ENCODE measurements around the gene SURF2. TPM values are rescaled to one million over a fixed set of nuclear protein-coding genes. Genes with fewer than 3 reads are reported as not detected.
A peak's percentile ranks its signal among the peaks of the same experiment; 100 is the strongest.

Gene SURF2
- total and polyA plus RNA-seq, 5 experiments from 2014 or later = 22.8 to 52.0 (median 39.8) TPM

GRCh38 chr9:133348718-133349573 is 7.4 kb upstream of the SURF2 start:
- H3K4me1 Mint-ChIP-seq = peaks cover 20 to 50% (median 42%) of the 10 kb centered on the region in 4 donors

GRCh38 chr9:133349965-133350616 is 6.3 kb upstream of the SURF2 start:
- ATAC-seq (no peak), DNase-seq (no peak)
- Mint-ChIP-seq H3K4me1 (peaks cover 20 to 54% (median 48%) of the 10 kb centered on the region in 4 donors), H3K9me3 (no peaks in the 10 kb centered on the region), H3K36me3 (peaks cover 0 to 53% (median 21%) of the 10 kb centered on the region in 3 donors), H3K27me3 (no peaks in the 10 kb centered on the region), H3K27ac (peak overlapping the region in 5 of 10 donors; percentile 44 to 97 (median 54)), H3K4me3 (peak overlapping the region in 9 of 10 donors; percentile 16 to 100 (median 44))
- POLR2A ChIA-PET = interaction anchor here (1.0 to 7.4 kb wide), 6 partner anchors 10 to 25 kb away, joined by 3 to 106 read pairs (median 7); partner anchors contain the start of genes STKLD1, SURF4 and SURF6

More at GRCh38 chr9:133348718-133349573, 7.4 kb upstream of the SURF2 start:
- Mint-ChIP-seq H3K4me3 (peak overlapping the region; percentile 97 to 100 (median 99)), H3K27me3 (no peaks in the 10 kb centered on the region), H3K9me3 (no peaks in the 10 kb centered on the region), H3K36me3 (peaks cover 0 to 64% (median 21%) of the 10 kb centered on the region in 3 donors), H3K27ac (peak overlapping the region; percentile 95 to 99 (median 98))
- POLR2A ChIA-PET = interaction anchor here (0.5 to 7.4 kb wide), 13 partner anchors 8 to 812 kb away, joined by 3 to 106 read pairs (median 4); partner anchors contain the start of genes STKLD1, SURF1, SURF2 and SURF4
- no peak for ATAC-seq
- DNase-seq = no peak

- peaks cover 20 to 54% (median 45%) of the 10 kb centered on the region in 4 donors for H3K4me1 Mint-ChIP-seq
- DNase-seq (no peak), ATAC-seq (no peak)
- peaks cover 0 to 50% (median 21%) of the 10 kb centered on the region in 3 donors for H3K36me3 Mint-ChIP-seq
- H3K27me3 Mint-ChIP-seq = no peaks in the 10 kb centered on the region
- POLR2A ChIA-PET = interaction anchor here (1.4 to 7.4 kb wide), 3 partner anchors 15 to 22 kb away, joined by 3 to 106 read pairs (median 17); partner anchors contain the start of genes STKLD1, SURF4 and SURF6
- no peaks in the 10 kb centered on the region for H3K9me3 Mint-ChIP-seq
- H3K4me3 Mint-ChIP-seq = no peak overlapping the region
- peak overlapping the region in 1 of 10 donors; percentile 29 for H3K27ac Mint-ChIP-seq
Observed at GRCh38 chr9:133351526-133351907, 4.8 kb upstream of the SURF2 start.

GRCh38 chr9:133351908-133352634 is 4.3 kb upstream of the SURF2 start:
- POLR2A ChIA-PET = interaction anchor here (1.3 to 7.4 kb wide), 3 partner anchors 14 to 21 kb away, joined by 3 to 106 read pairs (median 17); partner anchors contain the start of genes STKLD1 and SURF4
- Mint-ChIP-seq H3K36me3 (peaks cover 0 to 50% (median 21%) of the 10 kb centered on the region in 3 donors), H3K4me3 (peak overlapping the region in 1 of 10 donors; percentile 25), H3K9me3 (no peaks in the 10 kb centered on the region), H3K4me1 (peaks cover 18 to 50% (median 40%) of the 10 kb centered on the region in 4 donors), H3K27ac (peak overlapping the region in 1 of 10 donors; percentile 75), H3K27me3 (no peaks in the 10 kb centered on the region)
- ATAC-seq = no peak
- peak in 2 of 10 donors; percentile 24 to 33 for DNase-seq

- peaks cover 17 to 54% (median 42%) of the 10 kb centered on the region in 4 donors for H3K4me1 Mint-ChIP-seq
- peak overlapping the region in 1 of 10 donors; percentile 28 for H3K4me3 Mint-ChIP-seq
- DNase-seq = no peak
- H3K27ac Mint-ChIP-seq = peak overlapping the region in 3 of 10 donors; percentile 66 to 87 (median 84)
- H3K36me3 Mint-ChIP-seq = peaks cover 0 to 53% (median 21%) of the 10 kb centered on the region in 3 donors
- POLR2A ChIA-PET = interaction anchor here (1.3 to 7.4 kb wide), 2 partner anchors 19 to 20 kb away, joined by 3 to 106 read pairs; partner anchors contain the start of genes STKLD1 and SURF4
- H3K9me3 Mint-ChIP-seq = no peaks in the 10 kb centered on the region
- ATAC-seq = no peak
- no peaks in the 10 kb centered on the region for H3K27me3 Mint-ChIP-seq
Observed at GRCh38 chr9:133352635-133353340, 3.6 kb upstream of the SURF2 start.

GRCh38 chr9:133353548-133353947 is 2.8 kb upstream of the SURF2 start:
- ATAC-seq = no peak
- H3K36me3 Mint-ChIP-seq = peaks cover 0 to 53% (median 20%) of the 10 kb centered on the region in 3 donors
- POLR2A ChIA-PET = interaction anchor here (1.3 to 7.8 kb wide), 2 partner anchors 19 to 20 kb away, joined by 3 to 143 read pairs; no protein-coding TSS in a partner anchor
- no peaks in the 10 kb centered on the region for H3K27me3 Mint-ChIP-seq
- H3K9me3 Mint-ChIP-seq = no peaks in the 10 kb centered on the region
- H3K4me1 Mint-ChIP-seq = peaks cover 18 to 58% (median 43%) of the 10 kb centered on the region in 4 donors
- H3K27ac Mint-ChIP-seq = peak overlapping the region in 2 of 10 donors; percentile 53 to 87
- no peak for DNase-seq
- H3K4me3 Mint-ChIP-seq = peak overlapping the region in 3 of 10 donors; percentile 24 to 83 (median 54)

GRCh38 chr9:133354766-133355165 is 1.6 kb upstream of the SURF2 start:
- peaks cover 0 to 46% (median 18%) of the 10 kb centered on the region in 3 donors for H3K36me3 Mint-ChIP-seq
- POLR2A ChIA-PET = interaction anchor here (1.0 to 7.8 kb wide), 5 partner anchors 8 to 324 kb away, joined by 3 to 143 read pairs (median 15); partner anchors contain the start of genes GTF3C5 and SURF6
- no peak for DNase-seq
- no peaks in the 10 kb centered on the region for H3K9me3 Mint-ChIP-seq
- H3K4me3 Mint-ChIP-seq = peak overlapping the region; percentile 22 to 93 (median 86)
- H3K4me1 Mint-ChIP-seq = peaks cover 19 to 53% (median 35%) of the 10 kb centered on the region in 4 donors
- H3K27ac Mint-ChIP-seq = peak overlapping the region in 8 of 10 donors; percentile 14 to 93 (median 44)
- no peak for ATAC-seq
- no peaks in the 10 kb centered on the region for H3K27me3 Mint-ChIP-seq

- DNase-seq (no peak), ATAC-seq (peak; percentile 48 to 53)
- POLR2A ChIA-PET = interaction anchor here (0.7 to 7.8 kb wide), 18 partner anchors 8 to 325 kb away, joined by 3 to 143 read pairs (median 7); partner anchors contain the start of genes CACFD1, GTF3C5, MED22 and RPL7A
- no peaks in the 10 kb centered on the region for H3K27me3 Mint-ChIP-seq
- peaks cover 0 to 42% (median 9%) of the 10 kb centered on the region in 3 donors for H3K36me3 Mint-ChIP-seq
- H3K4me1 Mint-ChIP-seq = peaks cover 20 to 48% (median 29%) of the 10 kb centered on the region in 4 donors
- H3K9me3 Mint-ChIP-seq = no peaks in the 10 kb centered on the region
- peak overlapping the region; percentile 76 to 93 (median 86) for H3K4me3 Mint-ChIP-seq
- peak overlapping the region; percentile 67 to 95 (median 90) for H3K27ac Mint-ChIP-seq
Observed at GRCh38 chr9:133355881-133356357, 431 bp upstream of the SURF2 start.

GRCh38 chr9:133357656-133358055 is 1.3 kb downstream of the SURF2 start:
- no peaks in the 10 kb centered on the region for H3K9me3 Mint-ChIP-seq
- POLR2A ChIA-PET = interaction anchor here (1.9 to 7.8 kb wide), 6 partner anchors 8 to 102 kb away, joined by 8 to 143 read pairs (median 9); partner anchors contain the start of genes CACFD1, MED22, RPL7A and STKLD1
- H3K4me3 Mint-ChIP-seq = peak overlapping the region; percentile 58 to 90 (median 82)
- peak overlapping the region in 9 of 10 donors; percentile 47 to 90 (median 84) for H3K27ac Mint-ChIP-seq
- DNase-seq (no peak), ATAC-seq (no peak)
- H3K27me3 Mint-ChIP-seq = no peaks in the 10 kb centered on the region
- peaks cover 21 to 43% (median 32%) of the 10 kb centered on the region in 4 donors for H3K4me1 Mint-ChIP-seq
- peaks cover 0 to 45% (median 0%) of the 10 kb centered on the region in 3 donors for H3K36me3 Mint-ChIP-seq

GRCh38 chr9:133359399-133360175 is 3.2 kb downstream of the SURF2 start:
- peak overlapping the region in 4 of 10 donors; percentile 24 to 85 (median 40) for H3K4me3 Mint-ChIP-seq
- ATAC-seq (no peak), DNase-seq (peak in 2 of 10 donors; percentile 22 to 24)
- POLR2A ChIA-PET = interaction anchor here (1.1 to 7.8 kb wide), 3 partner anchors 11 to 17 kb away, joined by 3 to 143 read pairs (median 3); partner anchors contain the start of gene STKLD1
- H3K4me1 Mint-ChIP-seq = peaks cover 17 to 46% (median 33%) of the 10 kb centered on the region in 4 donors
- peaks cover 0 to 55% (median 9%) of the 10 kb centered on the region in 3 donors for H3K36me3 Mint-ChIP-seq
- no peaks in the 10 kb centered on the region for H3K9me3 Mint-ChIP-seq
- H3K27ac Mint-ChIP-seq = peak overlapping the region in 6 of 10 donors; percentile 37 to 77 (median 51)
- H3K27me3 Mint-ChIP-seq = no peaks in the 10 kb centered on the region

All from naive thymus-derived CD8-positive, alpha-beta T cell (primary cell).